T1000 (cell line): ENCODE measurements around the gene SLC43A2.
"Not testable (repeated sequence)": the region's sequence is repeated elsewhere in the genome, so short reads cannot be mapped to it uniquely, and the experiment has no call there.

Source experiments
- DNase-seq: peaks from one replicate; lab custom pipeline; 2025; ENCODE audit warnings: mixed read lengths; lab: John Stamatoyannopoulos, UW

The SLC43A2 gene

DNA sequence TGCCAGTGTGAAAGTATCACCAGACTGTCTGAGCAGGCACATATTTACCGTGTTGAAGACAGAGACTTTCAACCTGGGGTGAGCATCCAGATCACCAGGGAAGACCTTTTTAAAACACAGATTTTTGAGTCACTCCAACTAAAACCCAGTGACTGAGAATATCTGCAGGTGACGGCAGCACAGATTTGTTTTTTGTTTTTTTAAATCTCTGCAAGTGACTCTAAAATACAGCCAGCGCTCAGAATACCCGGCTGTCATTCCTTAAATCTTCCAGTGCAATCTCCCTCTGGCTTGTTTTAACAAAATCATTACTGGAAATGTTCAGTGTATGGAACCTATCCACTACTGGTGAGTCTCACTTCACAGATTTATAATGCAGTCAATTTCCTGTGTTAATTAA, 92.9 kb downstream of the SLC43A2 start:
- no peak for DNase-seq

DNA sequence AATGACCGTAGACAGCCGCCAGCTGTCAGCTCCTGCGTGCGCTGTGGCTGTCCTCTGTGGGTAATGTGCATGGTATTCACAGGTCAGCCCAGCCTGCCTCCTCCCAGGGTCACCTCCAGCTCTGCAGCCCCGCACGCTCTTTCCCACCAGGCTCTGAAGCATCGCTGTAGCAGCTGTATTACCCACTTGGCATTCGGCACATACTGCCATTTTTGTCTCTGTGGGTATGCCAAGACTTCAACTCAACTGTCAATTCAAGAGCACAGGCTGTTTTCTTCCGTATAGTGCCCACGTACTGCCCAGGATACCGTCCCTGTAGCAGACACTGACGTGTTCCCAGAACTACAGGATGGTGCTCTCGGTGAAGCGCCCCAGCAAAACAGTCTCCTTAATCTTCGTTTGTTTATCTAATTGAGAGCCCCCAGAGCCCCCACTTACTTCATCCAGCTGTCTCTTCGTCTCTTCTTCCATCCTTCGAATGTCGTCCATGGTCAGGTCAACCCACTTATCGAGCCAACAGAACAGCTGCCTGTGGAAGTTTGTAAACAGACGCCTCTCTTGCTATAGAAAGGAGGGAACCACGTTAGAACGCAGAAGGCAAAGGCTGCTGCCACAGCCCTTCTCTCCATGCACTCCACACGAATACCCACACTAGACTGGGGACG, 94.8 kb downstream of the SLC43A2 start:
- no peak for DNase-seq

DNA sequence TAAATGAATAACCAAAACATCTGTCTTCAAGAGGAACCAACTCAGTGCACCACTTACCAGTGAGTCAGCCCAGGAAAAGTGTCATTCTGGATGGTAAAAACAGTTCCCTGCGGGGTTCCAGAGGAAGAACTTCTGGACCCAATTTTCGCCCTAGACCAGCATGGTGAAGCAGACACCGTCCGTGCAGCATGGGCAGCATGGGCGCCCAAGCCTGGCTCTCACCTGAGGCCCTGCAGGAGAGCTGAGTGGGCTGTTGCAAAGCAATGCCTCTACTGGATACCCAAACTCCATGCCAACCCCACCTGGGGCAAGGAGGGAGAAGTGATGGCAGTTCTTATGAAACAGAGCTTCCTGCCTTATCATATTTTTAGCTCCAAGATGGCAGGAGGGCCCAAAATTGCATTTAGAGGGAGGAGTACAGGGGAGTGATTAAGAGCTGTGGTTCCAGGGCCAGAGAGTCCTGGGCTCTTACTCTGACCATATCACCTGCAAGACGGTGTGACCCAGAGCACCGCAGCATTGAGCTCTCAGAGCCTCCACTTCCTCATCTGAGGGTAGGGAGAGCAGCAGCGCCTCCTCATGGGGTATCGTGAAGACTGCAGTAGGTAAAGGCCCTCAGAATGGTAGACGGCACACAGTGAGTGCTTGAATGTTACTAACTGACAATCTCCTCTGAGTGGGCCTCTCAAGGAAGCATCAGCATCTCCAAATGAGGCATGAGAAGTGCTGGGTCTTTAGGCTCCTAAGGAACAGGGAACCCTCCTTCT, 95.6 kb downstream of the SLC43A2 start:
- no peak for DNase-seq

DNA sequence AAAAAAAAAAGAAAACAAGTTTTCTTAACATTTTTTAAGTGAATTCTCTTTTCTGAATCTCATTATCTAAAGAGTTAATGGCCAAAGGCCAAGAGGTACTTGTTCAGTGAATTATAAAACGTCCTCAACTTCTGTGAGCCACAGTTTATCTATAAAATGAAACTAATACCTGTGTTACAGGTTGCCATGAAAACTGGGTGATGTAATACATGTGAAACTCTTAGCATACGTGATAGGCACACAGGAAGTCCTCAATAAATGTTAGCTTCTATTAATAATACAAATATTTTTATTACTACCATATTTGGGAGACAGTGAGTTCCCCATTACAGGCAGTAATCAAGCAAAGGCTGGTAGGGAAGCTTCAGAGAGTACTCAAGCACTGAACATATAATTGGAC, 98.8 kb downstream of the SLC43A2 start:
- DNase-seq: no peak

DNA sequence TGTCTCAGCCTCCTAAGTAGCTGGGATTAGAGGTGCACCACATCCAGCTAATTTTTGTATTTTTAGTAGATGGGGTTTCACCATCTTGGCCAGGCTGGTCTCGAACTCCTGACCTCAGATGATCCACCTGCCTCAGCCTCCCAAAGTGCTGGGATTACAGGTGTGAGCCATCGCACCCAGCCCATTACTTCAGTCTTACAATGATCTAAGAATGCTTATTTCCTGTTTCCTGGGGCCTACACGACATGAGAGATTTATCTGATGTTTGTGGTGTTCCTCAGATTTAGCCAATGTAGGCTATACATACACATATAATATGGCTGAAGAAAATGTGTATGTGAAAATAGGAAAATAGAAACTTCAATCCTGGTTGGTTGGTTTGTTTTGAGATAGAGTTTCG, 101.8 kb downstream of the SLC43A2 start:
- not testable (repeated sequence) for DNase-seq

DNA sequence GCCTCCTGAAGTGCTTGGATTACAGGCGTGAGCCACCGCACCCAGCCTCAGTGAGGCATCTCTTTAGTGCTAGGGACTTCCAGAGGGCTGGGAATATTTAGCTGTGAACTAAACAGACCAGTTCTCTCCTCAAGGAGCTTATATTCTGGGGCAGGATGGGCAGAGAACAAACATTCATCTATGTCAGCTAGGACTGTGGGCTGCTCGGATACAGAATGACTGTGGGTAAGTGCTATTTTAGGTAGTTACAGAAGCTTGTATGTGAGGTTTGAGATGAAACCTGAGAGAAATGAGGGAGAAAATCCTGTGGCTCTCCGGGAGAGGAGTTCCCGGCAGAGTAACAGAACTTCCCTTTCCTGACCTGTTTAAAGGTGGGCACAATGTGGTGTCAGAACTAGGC, 106.0 kb downstream of the SLC43A2 start:
- DNase-seq: no peak

DNA sequence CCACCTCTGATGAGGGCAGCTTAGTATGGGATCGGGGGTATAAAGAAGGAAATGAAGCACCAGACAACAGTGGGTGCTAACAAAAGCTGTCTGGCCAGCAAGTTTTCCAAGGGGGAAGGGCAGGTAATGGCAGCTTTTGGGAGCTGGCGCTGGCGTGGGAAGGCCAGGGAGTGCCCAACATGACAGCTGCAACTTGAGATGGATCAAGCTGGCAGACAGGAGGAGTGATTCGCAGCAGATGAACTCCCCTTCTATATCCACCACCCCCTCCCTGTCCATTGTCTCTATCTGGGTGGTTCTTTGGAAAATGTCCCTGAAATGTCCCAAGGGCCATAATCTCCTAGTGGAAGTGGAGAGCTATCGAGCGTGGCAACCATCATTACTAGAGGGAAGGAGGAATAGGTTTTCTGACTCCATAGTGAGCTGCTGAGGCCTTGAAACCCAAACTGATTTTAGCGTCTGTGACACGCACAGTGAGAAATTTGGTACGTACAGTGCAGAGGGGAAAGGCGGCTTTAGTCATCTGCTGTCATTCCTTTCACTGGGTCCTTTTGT, 107.5 kb downstream of the SLC43A2 start:
- no peak for DNase-seq

DNA sequence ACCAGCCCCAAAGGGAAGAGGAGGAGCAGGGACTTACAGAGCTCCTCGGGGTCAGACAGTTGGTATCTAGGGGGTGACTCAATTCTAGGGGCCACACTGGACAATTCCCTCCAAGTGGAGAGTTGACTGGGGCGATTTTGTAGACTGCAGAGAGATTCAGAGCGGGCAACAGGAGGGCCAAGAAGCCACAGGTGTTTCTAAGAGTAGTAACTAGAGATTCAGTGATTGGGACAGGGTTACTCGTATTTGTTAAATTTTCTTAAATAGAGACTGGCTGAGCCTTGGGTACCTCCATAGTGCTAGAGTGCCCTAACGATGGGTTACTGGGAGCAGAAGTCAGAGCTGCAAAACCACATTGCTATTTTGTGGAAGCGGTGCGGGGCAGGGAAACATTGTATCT, 109.0 kb downstream of the SLC43A2 start:
- no peak for DNase-seq
